Heart left ventricle (tissue), 16 donors: ENCODE data around the gene C12orf54. TPM values are rescaled to one million over a fixed set of nuclear protein-coding genes. Genes with fewer than 3 reads are reported as not detected.
"Not testable (repeated sequence)": the region's sequence is repeated elsewhere in the genome, so short reads cannot be mapped to it uniquely, and the experiment has no call there.

Source experiments
- ATAC-seq, 4 donors: fragments of 200-7000 bp; cut with Tn5 transposase; one replicate each; pipeline ENCODE4 v1.9.1; 2020 to 2022; ENCODE audit warnings: moderate library complexity in 4 of 4, mild to moderate bottlenecking in 3 of 4, moderate number of reproducible peaks in 1 of 4
- DNase-seq, 5 donors: peaks; one replicate each; pipeline ENCODE4 v3.0.0-alpha.2; 2020
- H3K27ac ChIP-seq, 12 donors: fragments of 200-600 bp; sonication (generic) in 4 of 12; one replicate each; pipeline versions ENCODE4 v1.5.0 to v1.8.0; 2016 to 2022; ENCODE audit warnings: mild to moderate bottlenecking in 2 of 12
- H3K27me3 ChIP-seq, 9 donors: fragments of 200-600 bp; sonication (generic) in 2 of 9; one replicate each; pipeline versions ENCODE4 v1.5.1 to v1.8.0; 2016 to 2022; ENCODE audit warnings: mild to moderate bottlenecking in 3 of 9
- H3K36me3 ChIP-seq, 9 donors: fragments of 200-600 bp; sonication (generic) in 2 of 9; one replicate each; pipeline versions ENCODE4 v1.5.0 to v1.8.0; 2018 to 2022; ENCODE audit warnings: mild to moderate bottlenecking in 2 of 9
- H3K4me1 ChIP-seq, 12 donors: fragments of 200-600 bp; sonication (generic) in 4 of 12; one replicate each; pipeline versions ENCODE4 v1.5.0 to v1.8.0; 2016 to 2022; ENCODE audit warnings: mild to moderate bottlenecking in 3 of 12
- H3K4me3 ChIP-seq, 12 donors: fragments of 200-600 bp; sonication (generic) in 4 of 12; one replicate each; pipeline versions ENCODE4 v1.5.0 to v1.8.0; 2017 to 2022; ENCODE audit warnings: mild to moderate bottlenecking in 9 of 12, moderate library complexity in 4 of 12
- H3K9me3 ChIP-seq, 12 donors: fragments of 200-600 bp; sonication (generic) in 4 of 12; one replicate each; pipeline versions ENCODE4 v1.5.0 to v1.8.0; 2016 to 2022; ENCODE audit warnings: mild to moderate bottlenecking in 1 of 12
- CTCF ChIP-seq, 12 donors: fragments of 200-600 bp; sonication (generic) in 4 of 12; IDR thresholded peaks; one replicate each; pipeline versions ENCODE4 v1.5.0 to v1.8.0; 2018 to 2022; ENCODE audit warnings: antibody characterized with exemption in 12 of 12, mild to moderate bottlenecking in 5 of 12
- POLR2A ChIP-seq, 2 donors: fragments of 450-650 bp; IDR thresholded peaks; one replicate each; pipeline ENCODE4 v1.6.1; 2017; ENCODE audit warnings: antibody characterized with exemption in 2 of 2, mild to moderate bottlenecking in 2 of 2, moderate library complexity in 2 of 2
- WGBS, 4 donors: extraction: QIAGEN DNeasy Blood & Tissue Kit in 2 of 4; methylation state at CpG; one replicate each; pipeline versions ENCODE4 v1.1.5 to v1.1.7; 2013 to 2018; 5-methylcytosine and 5-hydroxymethylcytosine counted together
- intact Hi-C, 10 donors: fragments of 100-400 bp; cut with DNase I; formaldehyde crosslinking; loops; one replicate each; pipeline versions ENCODE4 v1.11.1 to v1.14.2; 2022
- polyA plus RNA-seq, 2 donors: library from polyadenylated mRNA; stranded (reverse); fragments of 200-250 nt; gene quantifications; one replicate each; pipeline ENCODE4 v1.2.3, GENCODE V29; 2013
- total RNA-seq, 9 donors: library from RNA; depleted of rRNA in 2 of 9; stranded (reverse); fragments of >200 nt in 2 of 9; fragmentation: NEBNext Ultra II Directional in 3 of 9; extraction: Animal tissue kit (Norgen Biotek cat#: 25700) in 3 of 9; gene quantifications; one replicate each; pipeline versions ENCODE4 v1.1.0 to v1.2.4, GENCODE V29; 2016 to 2023
- donor health status: ischemic (EF 13 %, LVEDD 7.1; RV severe dilation, severe dysfunction).
- donor health status: healthy with polysubstance abuse.
- donor health status: DM: no; HTN: yes; CAD: no.
- donor health status: DM: no; HTN: no; CAD: no.
- donor health status: ischemic (EF 25% LVEDD 6.9; RV normal size, moderate dysfunction).
- donor health status: ischemic (EF 25% LVEDD 5.7; RV mildly dilated, moderate dysfunction).
- donor health status: healthy.
- donor health status: DM: yes; HTN: yes; CAD: no.
- donor health status: ischemic (EF 35%, LVEDD 5.7; RV mildly dilated, moderate dysfunction).
- donor health status: nonischemic (EF 11% LVEDD 7.7; RV severe dilation, severe dysfunction).
- donor health status: DM: yes; HTN: yes; CAD: no.
- donor health status: PGD.
- donor health status: ischemic (EF 29% LVEDD 5.4; RV normal size, mild dysfunction).
- donor health status: nonischemic (EF 23%, LVEDD 6.1; RV moderate dilation, normal function).

The C12orf54 gene
- total and polyA plus RNA-seq, 11 donors, result not detected

- H3K4me1 ChIP-seq, result no peaks in the 10 kb centered on the region
- DNase-seq, result no peak
- H3K36me3 ChIP-seq, result no peaks in the 10 kb centered on the region
- TF ChIP-seq POLR2A (IDR thresholded peaks at IDR 0.05) (no peak), CTCF (IDR thresholded peaks at IDR 0.05) (no peak)
- 66 to 77% (median 73%) methylated on average over 9 of the region's 9 CpGs for WGBS, 4 donors
- no peak for ATAC-seq
- no peak overlapping the region for H3K4me3 ChIP-seq
- intact Hi-C loops, result no loop called here
- H3K9me3 ChIP-seq, result peaks cover 0 to 48% (median 14%) of the 10 kb centered on the region in 12 donors
- no peak overlapping the region for H3K27ac ChIP-seq
- no peaks in the 10 kb centered on the region for H3K27me3 ChIP-seq
These were observed 9.2 kb upstream of the C12orf54 start for GRCh38 chr12:48473061-48473460.

GRCh38 chr12:48474497-48474896 lies 7.8 kb upstream of the C12orf54 start:
- 88 to 93% (median 90%) methylated on average over 11 of the region's 11 CpGs for WGBS, 4 donors
- H3K36me3 ChIP-seq, ATAC-seq, H3K4me3 ChIP-seq, H3K27me3 ChIP-seq, DNase-seq, intact Hi-C loops, H3K4me1 ChIP-seq, H3K27ac ChIP-seq: not testable (repeated sequence)
- H3K9me3 ChIP-seq, result peaks cover 0 to 34% (median 7%) of the 10 kb centered on the region in 12 donors

- Histone ChIP-seq H3K27ac (no peak overlapping the region), H3K4me1 (no peaks in the 10 kb centered on the region), H3K9me3 (peaks cover 0 to 7% (median 0%) of the 10 kb centered on the region in 12 donors), H3K27me3 (no peaks in the 10 kb centered on the region), H3K36me3 (no peaks in the 10 kb centered on the region), H3K4me3 (no peak overlapping the region)
- DNase-seq (no peak), ATAC-seq (no peak)
- intact Hi-C loops, result no loop called here
- WGBS, 4 donors, result 82 to 87% (median 86%) methylated on average over 3 of the region's 3 CpGs
- TF ChIP-seq CTCF (IDR thresholded peaks at IDR 0.05), result no peak
- TF ChIP-seq POLR2A (IDR thresholded peaks at IDR 0.05), result no peak
These were observed 632 bp downstream of the C12orf54 start for GRCh38 chr12:48482930-48483329.

GRCh38 chr12:48486261-48486660 lies 4.0 kb downstream of the C12orf54 start:
- Histone ChIP-seq H3K9me3 (no peaks in the 10 kb centered on the region), H3K27me3 (no peaks in the 10 kb centered on the region), H3K36me3 (no peaks in the 10 kb centered on the region), H3K4me3 (no peak overlapping the region), H3K4me1 (no peaks in the 10 kb centered on the region), H3K27ac (no peak overlapping the region)
- WGBS, 4 donors, result 66 to 87% (median 79%) methylated on average over 2 of the region's 2 CpGs
- ATAC-seq (no peak), DNase-seq (no peak)
- intact Hi-C loops, result no loop called here
- no peak for TF ChIP-seq CTCF (IDR thresholded peaks at IDR 0.05)
- TF ChIP-seq POLR2A (IDR thresholded peaks at IDR 0.05), result no peak

- Histone ChIP-seq H3K4me3 (no peak overlapping the region), H3K4me1 (no peaks in the 10 kb centered on the region), H3K27ac (no peak overlapping the region), H3K36me3 (no peaks in the 10 kb centered on the region), H3K9me3 (no peaks in the 10 kb centered on the region), H3K27me3 (no peaks in the 10 kb centered on the region)
- WGBS, 4 donors, result 62 to 66% (median 63%) methylated on average over 5 of the region's 5 CpGs
- DNase-seq (no peak), ATAC-seq (no peak)
- intact Hi-C loops, result no loop called here
- TF ChIP-seq POLR2A (IDR thresholded peaks at IDR 0.05) (no peak), CTCF (IDR thresholded peaks at IDR 0.05) (no peak)
These were observed 4.4 kb downstream of the C12orf54 start for GRCh38 chr12:48486679-48487078.
